Hepatocyte (in vitro differentiated cells): ENCODE measurements around the gene ALK.

Source experiments
- EZH2 ChIP-seq: fragments of 200-600 bp; sonication (generic); IDR thresholded peaks from 2 replicates; pipeline ENCODE4 v1.6.1; 2016; ENCODE audit warnings: antibody characterized with exemption, mild to moderate bottlenecking, borderline replicate concordance
- EZH2phosphoT487 ChIP-seq: fragments of 200-600 bp; sonication (generic); IDR thresholded peaks from one replicate; pipeline ENCODE4 v1.6.1; 2018; ENCODE audit warnings: antibody characterized with exemption, mild to moderate bottlenecking, low read depth, moderate library complexity; ENCODE audit not compliant: unreplicated experiment, severe bottlenecking
- TF ChIP-seq, protein P1 (sequence below): fragments of 200-600 bp; sonication (generic); IDR thresholded peaks from 2 replicates; pipeline ENCODE4 v1.5.1; 2016; ENCODE audit warnings: antibody characterized with exemption, mild to moderate bottlenecking; ENCODE audit not compliant: poor library complexity

DNA sequence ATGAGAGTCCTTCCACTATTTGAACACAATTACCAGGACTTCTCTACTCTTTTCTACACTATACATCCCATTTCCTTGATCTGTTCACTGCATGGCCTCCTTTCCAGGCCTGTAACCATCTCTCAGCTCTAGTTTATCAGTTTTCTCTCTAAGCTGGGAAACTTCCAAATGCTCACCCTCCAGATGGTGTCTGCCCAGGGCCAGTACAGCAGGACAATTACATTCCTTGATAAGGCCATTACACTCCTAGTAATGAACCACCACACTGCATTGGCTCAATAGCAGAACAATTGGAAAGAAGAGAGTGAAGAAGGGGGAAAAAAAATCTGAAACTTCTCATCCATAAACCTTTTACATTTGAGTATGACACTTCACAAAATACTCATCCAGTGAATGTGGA is 359.1 kb downstream of the ALK start:
- TF ChIP-seq, protein P1, sequence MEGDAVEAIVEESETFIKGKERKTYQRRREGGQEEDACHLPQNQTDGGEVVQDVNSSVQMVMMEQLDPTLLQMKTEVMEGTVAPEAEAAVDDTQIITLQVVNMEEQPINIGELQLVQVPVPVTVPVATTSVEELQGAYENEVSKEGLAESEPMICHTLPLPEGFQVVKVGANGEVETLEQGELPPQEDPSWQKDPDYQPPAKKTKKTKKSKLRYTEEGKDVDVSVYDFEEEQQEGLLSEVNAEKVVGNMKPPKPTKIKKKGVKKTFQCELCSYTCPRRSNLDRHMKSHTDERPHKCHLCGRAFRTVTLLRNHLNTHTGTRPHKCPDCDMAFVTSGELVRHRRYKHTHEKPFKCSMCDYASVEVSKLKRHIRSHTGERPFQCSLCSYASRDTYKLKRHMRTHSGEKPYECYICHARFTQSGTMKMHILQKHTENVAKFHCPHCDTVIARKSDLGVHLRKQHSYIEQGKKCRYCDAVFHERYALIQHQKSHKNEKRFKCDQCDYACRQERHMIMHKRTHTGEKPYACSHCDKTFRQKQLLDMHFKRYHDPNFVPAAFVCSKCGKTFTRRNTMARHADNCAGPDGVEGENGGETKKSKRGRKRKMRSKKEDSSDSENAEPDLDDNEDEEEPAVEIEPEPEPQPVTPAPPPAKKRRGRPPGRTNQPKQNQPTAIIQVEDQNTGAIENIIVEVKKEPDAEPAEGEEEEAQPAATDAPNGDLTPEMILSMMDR, result no peak
- no peak for TF ChIP-seq EZH2
- no peak for TF ChIP-seq EZH2phosphoT487
